CD4-positive, alpha-beta T cell treated with Interleukin-15 for 4 hours (primary cell): ENCODE measurements around the gene CSGALNACT2.
A peak's percentile ranks its signal among the peaks of the same experiment; 100 is the strongest.

ENCODE experiments used
- DNase-seq: peaks from one replicate; pipeline ENCODE4 v3.0.0-alpha.2; 2020; ENCODE audit warnings: low spot score

Gene CSGALNACT2

DNA sequence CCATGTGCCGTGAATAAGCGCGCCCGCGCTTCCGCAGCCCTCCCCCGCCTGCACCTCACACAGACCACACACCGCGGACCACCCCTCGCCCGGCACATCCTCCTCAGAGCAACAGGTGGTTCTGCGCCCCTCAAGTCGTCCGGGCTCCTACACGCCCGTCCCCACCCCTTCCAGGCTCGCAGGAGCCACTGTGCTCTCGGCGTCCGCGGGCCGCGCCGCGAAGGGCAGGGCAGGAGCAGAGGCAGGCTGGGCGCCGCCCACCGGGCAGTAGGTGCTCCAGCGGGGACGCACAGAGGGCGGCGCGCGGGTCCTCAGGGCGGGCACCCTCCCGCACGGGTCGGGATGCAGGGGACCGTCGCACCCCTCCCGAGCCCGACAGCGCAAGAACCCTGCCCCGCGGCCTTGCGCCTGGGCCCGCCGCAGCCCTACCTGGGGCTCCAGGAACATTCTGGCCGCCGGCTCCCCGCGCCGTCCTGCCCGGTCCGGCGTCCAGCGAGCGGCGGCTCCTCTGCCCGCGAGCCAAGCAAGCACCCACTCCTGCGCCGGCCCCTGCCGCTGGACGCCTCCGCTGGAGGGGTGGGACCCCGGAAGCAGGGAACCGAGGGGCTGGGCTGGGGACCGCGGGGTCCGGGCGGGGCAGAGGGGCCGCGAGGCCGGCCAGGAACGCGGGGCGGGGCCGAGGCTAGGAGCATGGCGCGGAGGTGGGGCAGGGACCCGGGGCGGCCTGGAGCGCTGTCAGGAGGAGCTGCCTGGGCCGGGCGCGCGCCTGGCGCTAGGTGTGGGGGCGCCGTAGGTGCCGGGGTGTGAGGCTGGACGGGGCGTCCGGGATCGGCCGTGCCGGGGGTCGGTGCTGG, 91.2 kb downstream of the CSGALNACT2 start:
- peak; percentile 35 for DNase-seq

DNA sequence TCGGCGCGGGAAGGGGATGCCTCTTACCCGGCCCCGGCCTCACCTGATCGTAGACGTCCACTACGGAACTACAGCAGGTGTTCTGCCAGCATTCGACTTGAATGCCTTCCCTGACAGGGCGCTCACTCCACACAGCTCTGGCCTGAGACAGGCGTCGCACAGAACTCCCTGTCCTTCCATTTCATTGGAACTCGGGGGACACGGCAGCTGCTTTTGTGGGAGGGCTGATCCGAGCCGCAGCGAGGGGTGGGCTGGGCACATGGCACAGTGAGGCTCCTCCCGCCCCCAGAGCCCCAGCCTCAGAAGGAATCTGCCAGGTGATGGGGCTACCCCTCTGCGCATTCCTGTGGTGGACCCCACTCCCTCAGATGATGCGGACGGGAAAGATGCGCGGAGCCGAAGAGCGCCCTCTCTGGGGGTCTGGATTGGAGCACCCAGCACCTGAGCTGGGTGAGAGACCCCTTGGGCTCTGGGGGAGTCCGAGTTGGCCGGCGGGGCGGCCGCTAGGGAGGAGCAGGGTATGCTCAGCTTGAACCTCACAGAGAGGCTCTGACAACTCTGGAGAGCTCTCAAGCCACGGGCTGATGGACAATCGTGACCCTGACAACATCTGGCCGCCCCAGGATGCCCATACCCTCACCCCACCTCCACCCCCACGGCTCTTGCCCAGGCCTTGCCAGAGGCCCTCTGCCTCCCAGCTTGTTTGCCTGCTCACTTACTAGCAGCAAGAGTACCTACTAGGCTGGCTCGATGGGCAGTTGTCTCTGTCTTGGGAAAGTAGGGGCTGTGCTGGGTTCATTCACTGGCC, 92.1 kb downstream of the CSGALNACT2 start:
- DNase-seq = no peak

DNA sequence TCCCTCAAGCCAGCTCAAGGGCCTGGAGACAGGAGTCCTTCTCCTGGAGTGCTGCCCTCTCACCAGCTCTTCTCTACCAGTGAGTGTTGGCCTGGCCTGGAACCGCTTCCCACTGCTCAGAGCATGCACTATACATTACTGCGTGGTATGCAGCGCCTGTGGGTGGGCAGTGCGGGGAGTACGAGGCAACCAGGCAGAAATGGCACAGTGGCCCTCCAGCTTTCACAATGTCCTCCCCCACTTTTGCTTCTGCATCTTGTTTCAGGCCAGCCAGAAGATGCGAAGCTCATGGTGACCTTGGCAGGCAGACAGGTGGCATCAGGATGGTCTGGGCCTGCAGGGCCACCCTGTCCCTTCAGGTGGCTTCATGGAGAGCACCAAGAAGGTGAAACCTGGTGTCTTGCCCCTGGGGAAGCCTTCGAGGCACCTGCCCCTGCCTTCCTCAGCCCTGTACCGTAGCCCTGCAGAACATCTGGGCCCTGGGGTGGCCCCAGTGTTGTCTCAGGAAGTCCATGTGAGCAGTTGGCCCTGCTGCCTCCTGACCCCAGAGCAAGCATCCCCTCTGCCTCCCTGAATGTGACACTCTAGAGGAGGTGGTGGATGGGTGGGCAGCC, 92.8 kb downstream of the CSGALNACT2 start:
- DNase-seq = no peak

DNA sequence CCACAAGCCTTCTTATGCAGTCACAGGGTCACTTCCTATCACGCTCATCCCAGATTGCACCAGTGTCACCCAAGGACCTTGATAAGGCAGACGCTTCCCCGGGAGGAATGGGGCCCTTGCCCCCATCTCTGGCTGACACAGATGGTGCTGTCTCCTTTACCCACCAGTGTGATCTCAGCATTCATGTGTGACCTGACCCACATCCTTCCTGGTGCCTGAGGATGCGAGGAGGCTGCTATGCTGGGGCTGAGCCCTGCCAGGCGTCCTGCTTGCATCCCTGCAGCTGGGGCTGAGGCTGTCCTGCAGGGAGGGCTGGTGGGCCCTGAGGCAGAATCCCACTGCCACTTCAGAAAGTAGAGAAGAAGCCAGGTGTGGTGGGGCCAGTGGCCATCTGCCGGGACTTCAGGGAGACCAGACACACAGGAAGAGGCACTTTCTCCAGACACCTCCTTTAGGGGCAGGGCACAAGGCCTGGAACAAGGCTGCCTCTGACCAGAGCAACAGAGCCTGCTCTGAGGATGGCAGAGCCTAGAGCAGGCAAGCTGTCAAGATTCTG, 93.4 kb downstream of the CSGALNACT2 start:
- peak; percentile 42 for DNase-seq

DNA sequence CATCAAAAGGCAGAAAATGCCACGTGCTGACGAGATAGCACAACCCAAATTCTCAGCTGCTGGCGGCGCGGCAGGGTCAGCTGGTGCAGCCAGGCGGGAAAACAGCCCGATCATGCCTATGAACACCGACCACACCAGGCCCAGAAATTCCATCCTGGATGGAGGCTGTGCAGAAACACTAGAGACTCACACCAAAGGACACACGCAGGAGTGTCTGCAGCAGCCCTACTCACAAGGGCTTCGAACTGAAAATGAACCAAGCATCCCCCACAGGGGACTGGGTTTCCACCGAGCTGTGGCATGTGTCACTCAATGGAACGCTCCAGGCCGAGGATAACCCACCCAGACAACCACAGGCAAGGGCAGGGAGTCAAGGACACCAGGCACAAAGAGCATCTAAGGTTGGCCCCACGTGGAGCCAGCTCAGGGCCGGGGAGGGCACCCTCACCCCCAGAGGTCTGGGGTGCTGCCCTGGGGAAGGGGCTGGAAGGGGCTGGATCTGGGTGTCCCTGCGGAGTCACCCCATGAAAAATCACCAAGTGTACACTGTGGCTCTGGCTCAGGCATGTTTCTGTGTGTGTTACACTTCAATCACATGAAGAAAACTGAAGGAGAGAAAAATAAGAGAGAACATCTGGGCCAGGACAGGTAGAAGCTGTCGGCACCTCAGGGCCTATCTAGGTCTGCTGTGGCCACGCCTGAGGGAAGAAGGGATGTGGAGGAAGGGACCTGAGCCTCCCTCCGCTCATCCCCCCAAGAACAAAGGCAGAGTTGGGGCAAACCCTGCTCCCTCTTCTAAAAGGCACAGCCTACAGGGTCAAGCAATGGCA, 95.6 kb downstream of the CSGALNACT2 start:
- no peak for DNase-seq

DNA sequence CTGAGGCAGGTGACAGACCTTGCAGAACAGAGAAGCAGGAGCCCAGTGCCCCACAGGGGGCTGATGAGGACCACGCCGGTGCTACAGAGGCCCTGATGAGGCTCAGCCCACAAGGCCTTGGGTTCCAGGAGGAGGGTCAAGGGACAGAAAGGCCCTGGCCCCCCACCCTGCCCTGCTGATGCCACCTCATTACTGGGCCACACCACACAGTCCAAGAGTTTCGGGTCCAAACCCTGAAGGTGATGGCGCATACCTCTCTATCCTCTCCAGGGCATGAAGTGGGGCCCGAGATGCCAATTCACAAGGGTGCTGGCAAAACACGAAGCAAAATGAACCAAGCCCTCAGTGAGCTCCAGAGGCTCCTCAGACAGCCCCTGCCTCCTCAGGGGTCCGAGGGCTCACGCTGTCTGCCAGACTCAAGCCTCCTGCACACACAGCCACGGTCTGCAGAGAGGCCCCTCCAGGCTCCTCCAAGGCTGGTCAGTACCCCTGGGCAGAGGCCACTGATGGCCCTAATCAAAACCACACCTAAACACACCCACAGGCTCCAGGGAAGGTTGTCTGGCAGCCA, 96.3 kb downstream of the CSGALNACT2 start:
- DNase-seq = no peak
